ENCODE measurements around the gene MALRD1.

Gene MALRD1

DNA sequence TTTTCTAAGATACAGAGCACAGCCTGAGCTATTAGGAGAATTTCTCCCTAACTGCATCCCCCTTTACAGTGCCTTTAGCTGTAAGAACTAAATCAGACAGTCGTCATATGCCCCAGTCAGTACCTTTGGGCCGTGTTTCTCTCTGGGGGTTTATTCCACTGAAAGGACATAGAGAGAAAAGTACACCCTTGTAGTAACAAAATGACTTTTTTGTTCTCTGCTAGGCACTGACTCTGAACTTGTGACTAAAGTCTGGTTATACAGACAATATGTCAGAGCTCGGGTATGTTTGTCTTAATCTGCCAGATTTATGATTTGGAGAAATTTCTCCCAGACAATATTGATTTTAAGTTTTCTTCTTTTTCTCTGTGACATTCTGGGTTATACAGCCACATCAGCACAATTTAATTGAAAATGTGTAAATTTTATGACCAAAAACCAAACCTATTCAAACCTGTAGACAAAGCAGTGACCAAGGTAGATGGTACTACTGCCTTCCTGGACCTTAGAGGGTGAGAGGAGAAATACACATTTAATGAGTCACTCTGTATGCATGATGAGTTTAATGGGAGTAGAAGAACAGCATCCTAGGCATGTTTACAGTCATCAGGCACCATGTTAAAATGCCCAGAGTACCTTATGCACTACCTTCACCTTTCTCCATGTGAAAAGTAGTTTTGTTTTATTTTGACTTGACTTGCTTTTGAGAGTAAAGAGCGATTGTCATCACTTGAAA is 611.5 kb downstream of the MALRD1 start:
- TF ChIP-seq, protein P1, sequence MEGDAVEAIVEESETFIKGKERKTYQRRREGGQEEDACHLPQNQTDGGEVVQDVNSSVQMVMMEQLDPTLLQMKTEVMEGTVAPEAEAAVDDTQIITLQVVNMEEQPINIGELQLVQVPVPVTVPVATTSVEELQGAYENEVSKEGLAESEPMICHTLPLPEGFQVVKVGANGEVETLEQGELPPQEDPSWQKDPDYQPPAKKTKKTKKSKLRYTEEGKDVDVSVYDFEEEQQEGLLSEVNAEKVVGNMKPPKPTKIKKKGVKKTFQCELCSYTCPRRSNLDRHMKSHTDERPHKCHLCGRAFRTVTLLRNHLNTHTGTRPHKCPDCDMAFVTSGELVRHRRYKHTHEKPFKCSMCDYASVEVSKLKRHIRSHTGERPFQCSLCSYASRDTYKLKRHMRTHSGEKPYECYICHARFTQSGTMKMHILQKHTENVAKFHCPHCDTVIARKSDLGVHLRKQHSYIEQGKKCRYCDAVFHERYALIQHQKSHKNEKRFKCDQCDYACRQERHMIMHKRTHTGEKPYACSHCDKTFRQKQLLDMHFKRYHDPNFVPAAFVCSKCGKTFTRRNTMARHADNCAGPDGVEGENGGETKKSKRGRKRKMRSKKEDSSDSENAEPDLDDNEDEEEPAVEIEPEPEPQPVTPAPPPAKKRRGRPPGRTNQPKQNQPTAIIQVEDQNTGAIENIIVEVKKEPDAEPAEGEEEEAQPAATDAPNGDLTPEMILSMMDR (IDR thresholded peaks at IDR 0.05; ENCODE audit: insufficient read depth, low read depth, low read length, missing control alignments), result no peak

DNA sequence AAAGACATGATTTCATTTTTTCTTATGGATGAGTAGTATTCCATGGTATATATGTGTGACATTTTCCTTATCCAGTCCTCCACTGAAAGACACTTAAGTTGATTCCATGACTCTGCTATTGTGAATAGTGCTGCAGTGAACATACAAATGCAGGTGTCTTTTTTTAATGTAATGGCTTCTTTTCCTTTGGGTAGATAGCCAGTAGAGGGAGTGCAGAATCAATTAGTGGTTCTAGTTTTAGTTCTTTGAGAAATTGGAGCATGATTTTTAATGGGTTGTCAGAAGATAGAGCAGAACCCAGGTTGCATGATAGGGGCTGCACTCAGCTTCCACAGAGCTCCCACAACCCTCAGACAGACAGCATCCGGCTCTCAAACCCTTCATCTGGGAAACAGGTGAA is 614.7 kb downstream of the MALRD1 start:
- DNase-seq (ENCODE audit: low read depth), result no peak
- TF ChIP-seq, protein P1 (IDR thresholded peaks at IDR 0.05; ENCODE audit: insufficient read depth, low read depth, low read length, missing control alignments), result no peak

More for the DNA sequence above, 611.5 kb downstream of the MALRD1 start:
- no peak overlapping the region for H3K4me3 ChIP-seq (ENCODE audit: low read depth, low read length)
- DNase-seq (ENCODE audit: low read depth), result no peak

DNA sequence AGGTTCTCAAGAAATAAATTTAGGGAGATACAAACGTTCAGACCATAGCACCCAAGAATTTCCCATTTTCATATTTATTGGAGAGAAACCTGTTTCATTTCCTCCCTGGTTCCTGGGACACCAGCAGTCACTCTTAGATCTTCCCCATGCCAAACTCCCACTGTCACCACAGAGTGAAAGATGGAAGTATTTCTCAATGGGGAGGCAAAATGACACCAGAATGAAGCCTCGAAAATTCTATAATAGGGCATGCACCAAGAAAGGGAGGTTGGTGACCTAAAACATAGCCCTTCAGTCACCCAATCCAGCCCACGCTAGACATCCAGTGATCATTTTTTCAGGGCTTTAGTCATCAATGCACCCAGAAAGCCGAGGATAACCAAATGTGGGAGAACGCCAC is 619.5 kb downstream of the MALRD1 start:
- TF ChIP-seq, protein P1 (IDR thresholded peaks at IDR 0.05; ENCODE audit: insufficient read depth, low read depth, low read length, missing control alignments), result no peak
- DNase-seq (ENCODE audit: low read depth), result no peak
- H3K4me3 ChIP-seq (ENCODE audit: low read depth, low read length), result no peak overlapping the region

More for the DNA sequence above, 614.7 kb downstream of the MALRD1 start:
- no peak overlapping the region for H3K4me3 ChIP-seq (ENCODE audit: low read depth, low read length)

DNA sequence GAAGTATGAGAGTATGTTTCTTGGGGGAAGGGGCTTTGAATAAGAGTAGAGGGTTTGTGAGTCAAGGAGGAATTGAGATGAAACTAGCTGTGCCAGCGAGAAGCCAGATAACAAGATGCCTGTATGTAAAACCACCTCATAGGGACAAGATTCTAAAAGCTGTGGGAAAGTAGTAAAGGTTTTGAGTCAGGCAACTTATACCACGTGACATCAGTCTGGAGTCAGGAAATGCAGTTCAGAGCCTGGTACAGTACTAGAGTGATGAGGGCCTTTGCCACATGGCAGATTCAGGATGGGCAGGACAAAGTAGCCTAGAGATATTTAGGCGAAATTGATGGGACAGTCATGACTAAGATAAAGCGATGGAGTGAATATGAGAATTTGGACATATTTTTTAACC is 627.5 kb downstream of the MALRD1 start:
- TF ChIP-seq, protein P1 (IDR thresholded peaks at IDR 0.05; ENCODE audit: insufficient read depth, low read depth, low read length, missing control alignments), result no peak
- no peak for DNase-seq (ENCODE audit: low read depth)
- H3K4me3 ChIP-seq (ENCODE audit: low read depth, low read length), result no peak overlapping the region

DNA sequence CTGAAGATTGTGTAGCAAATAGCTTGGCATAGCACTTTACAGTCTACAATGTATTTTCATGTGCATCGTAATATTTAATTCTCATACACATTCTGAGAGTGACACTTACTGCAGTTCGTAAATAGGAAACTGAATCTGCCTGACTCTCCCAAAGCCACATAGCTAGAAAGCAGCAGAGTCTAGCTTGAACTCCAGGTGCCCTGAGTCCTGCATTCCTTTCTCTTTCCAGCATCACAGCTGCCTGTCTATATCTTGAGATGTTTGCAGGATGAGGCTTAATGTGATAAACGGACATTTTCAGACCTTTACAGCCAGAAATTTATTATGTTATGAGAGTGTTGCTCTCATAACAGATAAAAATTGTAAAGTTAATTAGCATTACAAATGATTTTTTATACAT is 634.8 kb downstream of the MALRD1 start:
- no peak overlapping the region for H3K4me3 ChIP-seq (ENCODE audit: low read depth, low read length)
- DNase-seq (ENCODE audit: low read depth), result no peak
- TF ChIP-seq, protein P1 (IDR thresholded peaks at IDR 0.05; ENCODE audit: insufficient read depth, low read depth, low read length, missing control alignments), result no peak

DNA sequence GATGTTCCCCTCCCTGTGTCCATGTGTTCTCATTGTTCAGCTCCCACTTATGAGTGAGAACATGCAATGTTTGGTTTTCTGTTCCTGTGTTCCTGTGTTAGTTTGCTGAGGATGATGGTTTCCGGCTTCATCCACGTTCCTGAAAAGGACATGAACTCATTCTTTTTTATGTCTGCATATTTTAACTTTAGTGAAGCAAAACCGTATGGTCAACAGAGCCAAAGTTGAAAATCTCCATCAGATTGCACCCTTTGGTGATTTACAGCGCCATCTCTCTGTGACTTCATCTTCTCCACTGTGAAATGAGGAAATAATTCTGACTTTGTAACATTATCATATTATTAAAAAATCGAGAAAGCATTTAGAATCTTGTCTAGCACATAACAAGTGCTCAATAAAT is 635.4 kb downstream of the MALRD1 start:
- DNase-seq (ENCODE audit: low read depth), result no peak
- no peak overlapping the region for H3K4me3 ChIP-seq (ENCODE audit: low read depth, low read length)
- TF ChIP-seq, protein P1 (IDR thresholded peaks at IDR 0.05; ENCODE audit: insufficient read depth, low read depth, low read length, missing control alignments), result no peak

DNA sequence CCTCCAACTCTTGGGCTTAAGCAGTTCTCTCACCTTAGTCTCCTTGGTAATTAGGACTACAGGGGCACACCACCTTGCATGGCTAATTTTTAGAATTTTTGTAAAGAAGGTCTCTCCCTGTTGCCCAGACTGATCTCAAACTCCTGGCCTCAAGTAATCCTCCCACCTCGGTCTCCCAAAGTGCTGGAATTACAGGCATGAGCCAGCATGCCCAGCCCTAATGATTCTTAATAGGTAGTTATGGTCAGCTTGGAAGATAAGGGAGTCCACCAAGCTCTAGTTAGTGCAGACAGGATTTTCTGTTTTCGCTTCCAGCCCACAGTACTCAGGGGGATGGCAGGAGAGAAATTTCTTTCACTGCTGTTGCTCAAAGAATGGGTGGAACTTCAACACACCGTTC is 639.7 kb downstream of the MALRD1 start:
- TF ChIP-seq, protein P1 (IDR thresholded peaks at IDR 0.05; ENCODE audit: insufficient read depth, low read depth, low read length, missing control alignments), result no peak
- DNase-seq (ENCODE audit: low read depth), result no peak

More for the DNA sequence above, 639.7 kb downstream of the MALRD1 start:
- H3K4me3 ChIP-seq (ENCODE audit: low read depth, low read length), result no peak overlapping the region

Data from GM12865 (cell line).